Uterus (tissue), 2 donors: ENCODE data around the gene HNRNPU.

Experiments used
- POLR2A ChIP-seq, 2 donors: fragments of 450-650 bp; IDR thresholded peaks; one replicate each; pipeline ENCODE4 v1.6.1; 2016; ENCODE audit warnings: antibody characterized with exemption in 2 of 2, mild to moderate bottlenecking in 1 of 2, moderate library complexity in 1 of 2
- TF ChIP-seq, protein P1 (sequence below), 4 experiments: fragments of 200-600 bp in 2 of 4; fragments of 450-650 bp in 2 of 4; sonication (generic) in 2 of 4; IDR thresholded peaks; one replicate each; pipeline ENCODE4 v1.5.1; 2016 to 2019; ENCODE audit warnings: antibody characterized with exemption in 4 of 4, mild to moderate bottlenecking in 2 of 4, moderate library complexity in 1 of 4

- TF ChIP-seq POLR2A (IDR thresholded peaks at IDR 0.05), result no peak
- TF ChIP-seq, protein P1, sequence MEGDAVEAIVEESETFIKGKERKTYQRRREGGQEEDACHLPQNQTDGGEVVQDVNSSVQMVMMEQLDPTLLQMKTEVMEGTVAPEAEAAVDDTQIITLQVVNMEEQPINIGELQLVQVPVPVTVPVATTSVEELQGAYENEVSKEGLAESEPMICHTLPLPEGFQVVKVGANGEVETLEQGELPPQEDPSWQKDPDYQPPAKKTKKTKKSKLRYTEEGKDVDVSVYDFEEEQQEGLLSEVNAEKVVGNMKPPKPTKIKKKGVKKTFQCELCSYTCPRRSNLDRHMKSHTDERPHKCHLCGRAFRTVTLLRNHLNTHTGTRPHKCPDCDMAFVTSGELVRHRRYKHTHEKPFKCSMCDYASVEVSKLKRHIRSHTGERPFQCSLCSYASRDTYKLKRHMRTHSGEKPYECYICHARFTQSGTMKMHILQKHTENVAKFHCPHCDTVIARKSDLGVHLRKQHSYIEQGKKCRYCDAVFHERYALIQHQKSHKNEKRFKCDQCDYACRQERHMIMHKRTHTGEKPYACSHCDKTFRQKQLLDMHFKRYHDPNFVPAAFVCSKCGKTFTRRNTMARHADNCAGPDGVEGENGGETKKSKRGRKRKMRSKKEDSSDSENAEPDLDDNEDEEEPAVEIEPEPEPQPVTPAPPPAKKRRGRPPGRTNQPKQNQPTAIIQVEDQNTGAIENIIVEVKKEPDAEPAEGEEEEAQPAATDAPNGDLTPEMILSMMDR (IDR thresholded peaks at IDR 0.05), result no peak
These were observed 10.7 kb upstream of the HNRNPU start for GRCh38 chr1:244874974-244875579.
